HepG2 (cell line): Measurements from ENCODE around the gene UNC93A.
"Not testable (repeated sequence)": the region's sequence is repeated elsewhere in the genome, so short reads cannot be mapped to it uniquely, and the experiment has no call there.

Source experiments
- DPF2 ChIP-seq: sonication (generic); formaldehyde crosslinking; IDR thresholded peaks from 2 replicates; pipeline ENCODE4 v1.4.0; 2020; ENCODE audit warnings: mild to moderate bottlenecking, low read depth, missing genetic modification reagents, borderline replicate concordance
- GTF2F1 ChIP-seq: fragments of 150-350 bp; IDR thresholded peaks from 2 replicates; pipeline ENCODE4 v1.6.1; 2014; ENCODE audit warnings: low read length
- HOXA3 ChIP-seq: sonication (generic); formaldehyde crosslinking; IDR thresholded peaks from 2 replicates; pipeline ENCODE4 v1.5.0; 2020; ENCODE audit warnings: missing genetic modification reagents
- IKZF1 ChIP-seq: fragments of 450-650 bp; IDR thresholded peaks from 2 replicates; pipeline ENCODE4 v1.7.1; 2016
- ONECUT2 ChIP-seq: sonication (generic); formaldehyde crosslinking; IDR thresholded peaks from 2 replicates; pipeline ENCODE4 v1.4.0; 2020; ENCODE audit warnings: missing genetic modification reagents
- SALL2 ChIP-seq: sonication (generic); formaldehyde crosslinking; IDR thresholded peaks from 2 replicates; pipeline ENCODE4 v1.8.1; 2023; ENCODE audit warnings: mild to moderate bottlenecking, missing genetic modification reagents, inconsistent platforms
- ZNF768 ChIP-seq: sonication (generic); formaldehyde crosslinking; IDR thresholded peaks from 2 replicates; pipeline ENCODE4 v1.4.0; 2020; ENCODE audit warnings: missing genetic modification reagents
- TF ChIP-seq, protein P1 (sequence below): sonication (generic); formaldehyde crosslinking; IDR thresholded peaks from 2 replicates; pipeline ENCODE4 v1.8.0; 2022; ENCODE audit warnings: low read depth, missing genetic modification reagents
- TF ChIP-seq, protein P2 (sequence below), 2 experiments: sonication (generic) in 1 of 2; formaldehyde crosslinking in 1 of 2; IDR thresholded peaks; 2 replicates each; pipeline versions ENCODE4 v1.4.0 to v1.6.1; 2018 to 2020; ENCODE audit warnings: missing genetic modification reagents in 2 of 2, borderline replicate concordance in 1 of 2, low read depth in 1 of 2, mild to moderate bottlenecking in 1 of 2, missing biosample characterization in 1 of 2
- TF ChIP-seq, protein P3 (sequence below): sonication (generic); formaldehyde crosslinking; IDR thresholded peaks from 2 replicates; pipeline ENCODE4 v1.4.0; 2020; ENCODE audit warnings: missing genetic modification reagents
- TF ChIP-seq, protein P4 (sequence below): sonication (generic); formaldehyde crosslinking; IDR thresholded peaks from 2 replicates; pipeline ENCODE4 v1.5.1; 2020; ENCODE audit warnings: missing genetic modification reagents, mild to moderate bottlenecking, borderline replicate concordance
- TF ChIP-seq, protein P5 (sequence below): sonication (generic); formaldehyde crosslinking; IDR thresholded peaks from 2 replicates; pipeline ENCODE4 v1.5.0; 2020; ENCODE audit warnings: mild to moderate bottlenecking, missing genetic modification reagents, moderate library complexity

DNA sequence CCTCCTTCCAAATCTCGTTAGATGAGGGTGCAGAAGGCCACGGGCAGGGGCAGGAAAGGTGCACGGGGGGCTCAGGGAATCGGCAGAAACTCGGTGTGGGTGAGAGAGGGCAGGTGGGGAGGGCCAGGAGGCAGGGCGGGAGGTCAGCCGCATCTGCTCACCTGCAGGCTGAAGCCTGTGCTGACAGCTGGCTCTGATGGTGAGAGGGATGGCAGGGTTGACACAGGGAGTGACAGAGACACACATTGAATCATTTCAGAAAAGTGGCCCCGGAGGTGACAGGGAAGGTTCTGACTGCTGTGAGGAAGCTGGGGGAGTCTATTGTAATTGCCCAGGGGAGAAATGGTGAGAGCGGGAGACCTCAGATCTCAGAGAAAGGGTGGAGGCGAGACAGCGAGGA, 67.3 kb downstream of the UNC93A start:
- TF ChIP-seq, protein P1, sequence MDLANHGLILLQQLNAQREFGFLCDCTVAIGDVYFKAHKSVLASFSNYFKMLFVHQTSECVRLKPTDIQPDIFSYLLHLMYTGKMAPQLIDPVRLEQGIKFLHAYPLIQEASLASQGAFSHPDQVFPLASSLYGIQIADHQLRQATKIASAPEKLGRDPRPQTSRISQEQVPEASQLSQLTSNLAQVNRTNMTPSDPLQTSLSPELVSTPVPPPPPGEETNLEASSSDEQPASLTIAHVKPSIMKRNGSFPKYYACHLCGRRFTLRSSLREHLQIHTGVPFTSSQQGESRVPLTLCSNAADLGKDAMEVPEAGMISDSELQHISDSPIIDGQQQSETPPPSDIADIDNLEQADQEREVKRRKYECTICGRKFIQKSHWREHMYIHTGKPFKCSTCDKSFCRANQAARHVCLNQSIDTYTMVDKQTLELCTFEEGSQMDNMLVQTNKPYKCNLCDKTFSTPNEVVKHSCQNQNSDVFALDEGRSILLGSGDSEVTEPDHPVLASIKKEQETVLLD (CRISPR knock-in tag), result not testable (repeated sequence)
- not testable (repeated sequence) for TF ChIP-seq ZNF768; HOXA3 (CRISPR knock-in tag); ONECUT2 (CRISPR knock-in tag); GTF2F1; DPF2 (CRISPR knock-in tag); IKZF1; SALL2 (CRISPR knock-in tag)
- TF ChIP-seq, protein P2, sequence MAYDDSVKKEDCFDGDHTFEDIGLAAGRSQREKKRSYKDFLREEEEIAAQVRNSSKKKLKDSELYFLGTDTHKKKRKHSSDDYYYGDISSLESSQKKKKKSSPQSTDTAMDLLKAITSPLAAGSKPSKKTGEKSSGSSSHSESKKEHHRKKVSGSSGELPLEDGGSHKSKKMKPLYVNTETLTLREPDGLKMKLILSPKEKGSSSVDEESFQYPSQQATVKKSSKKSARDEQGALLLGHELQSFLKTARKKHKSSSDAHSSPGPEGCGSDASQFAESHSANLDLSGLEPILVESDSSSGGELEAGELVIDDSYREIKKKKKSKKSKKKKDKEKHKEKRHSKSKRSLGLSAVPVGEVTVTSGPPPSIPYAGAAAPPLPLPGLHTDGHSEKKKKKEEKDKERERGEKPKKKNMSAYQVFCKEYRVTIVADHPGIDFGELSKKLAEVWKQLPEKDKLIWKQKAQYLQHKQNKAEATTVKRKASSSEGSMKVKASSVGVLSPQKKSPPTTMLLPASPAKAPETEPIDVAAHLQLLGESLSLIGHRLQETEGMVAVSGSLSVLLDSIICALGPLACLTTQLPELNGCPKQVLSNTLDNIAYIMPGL (CRISPR knock-in tag; IDR thresholded peaks at IDR 0.05; ENCODE audit: borderline replicate concordance in 1 of 2, low read depth in 1 of 2), result not testable (repeated sequence)
- TF ChIP-seq, protein P3, sequence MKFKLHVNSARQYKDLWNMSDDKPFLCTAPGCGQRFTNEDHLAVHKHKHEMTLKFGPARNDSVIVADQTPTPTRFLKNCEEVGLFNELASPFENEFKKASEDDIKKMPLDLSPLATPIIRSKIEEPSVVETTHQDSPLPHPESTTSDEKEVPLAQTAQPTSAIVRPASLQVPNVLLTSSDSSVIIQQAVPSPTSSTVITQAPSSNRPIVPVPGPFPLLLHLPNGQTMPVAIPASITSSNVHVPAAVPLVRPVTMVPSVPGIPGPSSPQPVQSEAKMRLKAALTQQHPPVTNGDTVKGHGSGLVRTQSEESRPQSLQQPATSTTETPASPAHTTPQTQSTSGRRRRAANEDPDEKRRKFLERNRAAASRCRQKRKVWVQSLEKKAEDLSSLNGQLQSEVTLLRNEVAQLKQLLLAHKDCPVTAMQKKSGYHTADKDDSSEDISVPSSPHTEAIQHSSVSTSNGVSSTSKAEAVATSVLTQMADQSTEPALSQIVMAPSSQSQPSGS (CRISPR knock-in tag), result not testable (repeated sequence)
- TF ChIP-seq, protein P4, sequence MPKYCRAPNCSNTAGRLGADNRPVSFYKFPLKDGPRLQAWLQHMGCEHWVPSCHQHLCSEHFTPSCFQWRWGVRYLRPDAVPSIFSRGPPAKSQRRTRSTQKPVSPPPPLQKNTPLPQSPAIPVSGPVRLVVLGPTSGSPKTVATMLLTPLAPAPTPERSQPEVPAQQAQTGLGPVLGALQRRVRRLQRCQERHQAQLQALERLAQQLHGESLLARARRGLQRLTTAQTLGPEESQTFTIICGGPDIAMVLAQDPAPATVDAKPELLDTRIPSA (CRISPR knock-in tag), result not testable (repeated sequence)
- TF ChIP-seq, protein P5, sequence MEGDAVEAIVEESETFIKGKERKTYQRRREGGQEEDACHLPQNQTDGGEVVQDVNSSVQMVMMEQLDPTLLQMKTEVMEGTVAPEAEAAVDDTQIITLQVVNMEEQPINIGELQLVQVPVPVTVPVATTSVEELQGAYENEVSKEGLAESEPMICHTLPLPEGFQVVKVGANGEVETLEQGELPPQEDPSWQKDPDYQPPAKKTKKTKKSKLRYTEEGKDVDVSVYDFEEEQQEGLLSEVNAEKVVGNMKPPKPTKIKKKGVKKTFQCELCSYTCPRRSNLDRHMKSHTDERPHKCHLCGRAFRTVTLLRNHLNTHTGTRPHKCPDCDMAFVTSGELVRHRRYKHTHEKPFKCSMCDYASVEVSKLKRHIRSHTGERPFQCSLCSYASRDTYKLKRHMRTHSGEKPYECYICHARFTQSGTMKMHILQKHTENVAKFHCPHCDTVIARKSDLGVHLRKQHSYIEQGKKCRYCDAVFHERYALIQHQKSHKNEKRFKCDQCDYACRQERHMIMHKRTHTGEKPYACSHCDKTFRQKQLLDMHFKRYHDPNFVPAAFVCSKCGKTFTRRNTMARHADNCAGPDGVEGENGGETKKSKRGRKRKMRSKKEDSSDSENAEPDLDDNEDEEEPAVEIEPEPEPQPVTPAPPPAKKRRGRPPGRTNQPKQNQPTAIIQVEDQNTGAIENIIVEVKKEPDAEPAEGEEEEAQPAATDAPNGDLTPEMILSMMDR (CRISPR knock-in tag), result not testable (repeated sequence)
